Tibial nerve (tissue), 4 donors: ENCODE measurements around the gene PCAT7.

Experiments used
- EP300 ChIP-seq, 2 donors: sonication (generic); formaldehyde crosslinking; IDR thresholded peaks; one replicate each; pipeline ENCODE4 v1.6.1; 2017; ENCODE audit warnings: antibody characterized with exemption in 2 of 2, mild to moderate bottlenecking in 1 of 2
- POLR2A ChIP-seq, 2 donors: fragments of 450-650 bp; IDR thresholded peaks; one replicate each; pipeline ENCODE4 v1.6.1; 2017; ENCODE audit warnings: antibody characterized with exemption in 2 of 2, mild to moderate bottlenecking in 2 of 2, moderate library complexity in 2 of 2
- TF ChIP-seq, protein P1 (sequence below), 5 experiments: fragments of 200-600 bp in 3 of 5; fragments of 450-650 bp in 2 of 5; sonication (generic) in 3 of 5; IDR thresholded peaks; one replicate each; pipeline ENCODE4 v1.5.1; 2016 to 2019; ENCODE audit warnings: antibody characterized with exemption in 5 of 5, mild to moderate bottlenecking in 3 of 5, moderate library complexity in 2 of 5

DNA sequence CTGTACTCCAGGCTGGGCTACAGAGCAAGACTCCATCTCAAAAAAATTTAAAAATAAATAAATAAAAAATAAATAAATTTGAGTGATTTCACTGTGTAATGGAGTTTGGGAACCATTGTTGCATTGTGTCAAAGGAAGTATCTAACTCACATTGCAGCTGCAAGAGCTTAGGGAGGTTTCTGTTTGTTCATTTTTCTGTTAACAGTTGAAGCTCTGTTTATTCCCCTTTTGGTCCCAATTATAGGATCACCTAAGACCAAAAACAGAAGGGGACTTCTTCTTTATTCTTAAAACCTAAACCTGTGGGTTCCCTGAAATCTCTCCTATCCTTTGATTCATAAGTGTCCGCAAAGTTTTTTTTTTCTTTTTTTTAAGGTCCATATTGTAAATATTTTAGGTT is 28.6 kb upstream of the PCAT7 start:
- no peak for TF ChIP-seq POLR2A (IDR thresholded peaks at IDR 0.05)
- TF ChIP-seq, protein P1, sequence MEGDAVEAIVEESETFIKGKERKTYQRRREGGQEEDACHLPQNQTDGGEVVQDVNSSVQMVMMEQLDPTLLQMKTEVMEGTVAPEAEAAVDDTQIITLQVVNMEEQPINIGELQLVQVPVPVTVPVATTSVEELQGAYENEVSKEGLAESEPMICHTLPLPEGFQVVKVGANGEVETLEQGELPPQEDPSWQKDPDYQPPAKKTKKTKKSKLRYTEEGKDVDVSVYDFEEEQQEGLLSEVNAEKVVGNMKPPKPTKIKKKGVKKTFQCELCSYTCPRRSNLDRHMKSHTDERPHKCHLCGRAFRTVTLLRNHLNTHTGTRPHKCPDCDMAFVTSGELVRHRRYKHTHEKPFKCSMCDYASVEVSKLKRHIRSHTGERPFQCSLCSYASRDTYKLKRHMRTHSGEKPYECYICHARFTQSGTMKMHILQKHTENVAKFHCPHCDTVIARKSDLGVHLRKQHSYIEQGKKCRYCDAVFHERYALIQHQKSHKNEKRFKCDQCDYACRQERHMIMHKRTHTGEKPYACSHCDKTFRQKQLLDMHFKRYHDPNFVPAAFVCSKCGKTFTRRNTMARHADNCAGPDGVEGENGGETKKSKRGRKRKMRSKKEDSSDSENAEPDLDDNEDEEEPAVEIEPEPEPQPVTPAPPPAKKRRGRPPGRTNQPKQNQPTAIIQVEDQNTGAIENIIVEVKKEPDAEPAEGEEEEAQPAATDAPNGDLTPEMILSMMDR (IDR thresholded peaks at IDR 0.05), result no peak
- TF ChIP-seq EP300 (IDR thresholded peaks at IDR 0.05), result no peak
